ENCODE results near the gene P2RY2. TPM values are rescaled to one million over a fixed set of nuclear protein-coding genes. Genes with fewer than 3 reads are reported as not detected.

Gene P2RY2
- total RNA-seq, 1 experiment from 2014 or later = 2.9 TPM

- ChIA-PET CTCF (interaction anchor here (1.0 to 2.6 kb wide), 20 partner anchors 9 to 424 kb away, joined by 3 to 35 read pairs (median 5); no protein-coding TSS in a partner anchor), POLR2A (interaction anchor here (0.6 kb wide), 1 partner anchor 71 kb away, joined by 3 read pairs; no protein-coding TSS in a partner anchor), RAD21 (ENCODE audit: low non-redundant PET in 1 of 2, low total read pairs in 2 of 2, uncharacterized antibody in 2 of 2, unreplicated experiment in 2 of 2) (interaction anchor here (1.1 to 1.3 kb wide), 3 partner anchors 50 to 51 kb away, joined by 3 to 9 read pairs (median 4); no protein-coding TSS in a partner anchor)
- DNase-seq (ENCODE audit: low read depth, low spot score) (no peak), ATAC-seq (no peak)
- no peaks in the 10 kb centered on the region for H3K36me3 ChIP-seq (ENCODE audit: control insufficient read depth in 1 of 2, insufficient read depth in 2 of 2, low read length in 2 of 2)
- no peak overlapping the region for H3K4me2 ChIP-seq (ENCODE audit: low read length)
- BruUV-seq (replicated peaks) = no TSS peak
- no peaks in the 10 kb centered on the region for H3K27me3 ChIP-seq (ENCODE audit: insufficient read depth, low read length)
- H4K20me1 ChIP-seq (ENCODE audit: insufficient read depth) = no peaks in the 10 kb centered on the region
- H3K79me2 ChIP-seq (ENCODE audit: insufficient read depth, low read length) = no peaks in the 10 kb centered on the region
- no peak overlapping the region for H3K27ac ChIP-seq (ENCODE audit: low read depth, low read length)
- intact Hi-C loops (cut with micrococcal nuclease) = no loop called here
- peaks cover 0 to 14% of the 10 kb centered on the region in 2 experiments; a peak in 1 of 4 replicates for H3K4me1 ChIP-seq (ENCODE audit: control insufficient read depth in 1 of 2, insufficient read depth in 2 of 2, low read length in 2 of 2)
- TF ChIP-seq SP1 (IDR thresholded peaks at IDR 0.05; ENCODE audit: low read depth) (no peak), CTCF (IDR thresholded peaks at IDR 0.05 in 2 of 3, conservative IDR thresholded peaks at IDR 0.05 in 1 of 3; ENCODE audit: borderline replicate concordance in 1 of 3, insufficient read depth in 1 of 3, low read depth in 2 of 3, low read length in 2 of 3) (no peak), CBX3 (IDR thresholded peaks at IDR 0.05; ENCODE audit: low read depth) (no peak), POLR2AphosphoS5 (IDR thresholded peaks at IDR 0.05; ENCODE audit: low read depth, low read length) (no peak), CEBPB (IDR thresholded peaks at IDR 0.05; ENCODE audit: low read depth) (no peak), JUND (IDR thresholded peaks at IDR 0.05) (no peak), RAD21 (IDR thresholded peaks at IDR 0.05; ENCODE audit: low read depth) (no peak), TCF7L2 (IDR thresholded peaks at IDR 0.05; ENCODE audit: borderline replicate concordance, extremely low read depth, insufficient read depth, insufficient read length) (no peak), ELF1 (IDR thresholded peaks at IDR 0.05; ENCODE audit: borderline replicate concordance, low read depth) (no peak), MAX (IDR thresholded peaks at IDR 0.05) (no peak)
- H3K9me2 ChIP-seq (ENCODE audit: insufficient read depth) = no peaks in the 10 kb centered on the region
- no peak overlapping the region for H3K4me3 ChIP-seq (replicated peaks in 1 of 2; ENCODE audit: low read depth in 1 of 2, low read length in 2 of 2)
- no peak overlapping the region for H2AFZ ChIP-seq (ENCODE audit: low read depth, low read length, poor library complexity, severe bottlenecking)
- H3K9me3 ChIP-seq (ENCODE audit: control insufficient read depth in 1 of 2, insufficient read depth in 1 of 2, low read depth in 1 of 2, low read length in 2 of 2) = no peaks in the 10 kb centered on the region
- no peak overlapping the region for H3K9ac ChIP-seq (ENCODE audit: low read length)
Measured at GRCh38 chr11:73236205-73236765, 18.2 kb downstream of the P2RY2 start.

Measured in HCT116 (cell line).